Neutrophil (primary cell): Measurements from ENCODE around the gene ORM2.

Experiments used
- H3K27ac ChIP-seq: fragments of 200-600 bp; sonication (generic); 2 replicates; pipeline ENCODE4 v1.5.1; 2016; ENCODE audit warnings: mild to moderate bottlenecking, moderate library complexity
- H3K27me3 ChIP-seq: fragments of 200-600 bp; sonication (generic); 2 replicates; pipeline ENCODE4 v1.6.0; 2016; ENCODE audit warnings: mild to moderate bottlenecking
- H3K36me3 ChIP-seq: fragments of 200-600 bp; sonication (generic); 2 replicates; pipeline ENCODE4 v1.5.1; 2017
- H3K4me1 ChIP-seq, 2 experiments: fragments of 200-600 bp in 1 of 2; sonication (generic) in 1 of 2; 1 replicate in 1 of 2; 2 replicates in 1 of 2; pipeline versions ENCODE4 v1.5.1 to v1.6.1; 2013 to 2016; ENCODE audit warnings: low read depth in 1 of 2, low read length in 1 of 2, mild to moderate bottlenecking in 1 of 2, moderate library complexity in 1 of 2; ENCODE audit not compliant: control insufficient read depth in 1 of 2, insufficient read depth in 1 of 2
- H3K4me3 ChIP-seq, 2 experiments: fragments of 200-600 bp in 1 of 2; sonication (generic) in 1 of 2; 1 replicate in 1 of 2; 2 replicates in 1 of 2; pipeline ENCODE4 v1.5.1; 2013 to 2016; ENCODE audit warnings: low read depth in 1 of 2, low read length in 1 of 2, mild to moderate bottlenecking in 1 of 2, moderate library complexity in 1 of 2
- H3K9me3 ChIP-seq: fragments of 200-600 bp; sonication (generic); 2 replicates; pipeline ENCODE4 v1.5.1; 2016
- TF ChIP-seq, protein P1 (sequence below): fragments of 200-600 bp; sonication (generic); IDR thresholded peaks from 2 replicates; pipeline ENCODE4 v1.5.1; 2016; ENCODE audit warnings: antibody characterized with exemption

ORM2 gene

DNA sequence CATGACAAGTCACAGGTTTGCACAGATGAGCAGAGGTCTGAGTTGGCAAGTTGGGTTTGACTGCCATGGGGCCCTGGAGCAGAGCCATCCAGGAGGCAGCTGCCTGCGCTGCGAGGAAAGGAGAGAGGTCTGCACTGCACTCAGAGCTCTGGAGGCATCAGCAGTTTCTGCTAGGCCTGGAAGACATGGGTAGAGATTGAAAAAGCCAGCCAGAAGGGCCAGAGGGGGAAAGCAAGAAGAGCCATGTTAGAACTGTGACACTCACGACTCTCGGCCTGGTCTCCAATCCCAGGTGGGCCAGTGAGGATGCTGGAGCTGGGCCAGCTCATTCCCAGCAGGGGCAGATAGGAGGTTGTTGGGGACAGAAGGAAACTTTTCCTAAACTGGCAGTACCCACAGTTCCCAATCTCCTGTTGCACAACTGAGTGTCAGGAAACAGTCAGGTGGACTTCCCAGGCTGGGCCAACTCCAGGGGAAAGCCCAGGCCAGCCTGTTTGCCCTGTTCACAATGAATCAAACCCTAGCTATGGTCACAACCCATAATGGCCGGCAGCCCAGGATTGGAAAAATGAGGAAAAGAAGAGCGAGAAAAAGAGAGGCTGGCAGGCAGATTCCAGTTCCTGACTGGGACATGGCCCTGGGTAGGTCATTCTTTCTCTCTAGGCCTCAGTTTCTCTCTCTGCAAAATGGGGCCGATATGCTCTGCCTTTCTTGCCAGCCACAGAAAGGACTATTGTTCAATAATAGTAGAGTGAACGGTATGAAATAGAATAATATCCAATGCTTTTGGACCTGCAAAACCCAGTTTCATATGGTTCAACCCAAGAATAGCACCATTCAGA is 14.6 kb upstream of the ORM2 start:
- H3K27ac ChIP-seq, result peak overlapping the region; percentile 92
- TF ChIP-seq, protein P1, sequence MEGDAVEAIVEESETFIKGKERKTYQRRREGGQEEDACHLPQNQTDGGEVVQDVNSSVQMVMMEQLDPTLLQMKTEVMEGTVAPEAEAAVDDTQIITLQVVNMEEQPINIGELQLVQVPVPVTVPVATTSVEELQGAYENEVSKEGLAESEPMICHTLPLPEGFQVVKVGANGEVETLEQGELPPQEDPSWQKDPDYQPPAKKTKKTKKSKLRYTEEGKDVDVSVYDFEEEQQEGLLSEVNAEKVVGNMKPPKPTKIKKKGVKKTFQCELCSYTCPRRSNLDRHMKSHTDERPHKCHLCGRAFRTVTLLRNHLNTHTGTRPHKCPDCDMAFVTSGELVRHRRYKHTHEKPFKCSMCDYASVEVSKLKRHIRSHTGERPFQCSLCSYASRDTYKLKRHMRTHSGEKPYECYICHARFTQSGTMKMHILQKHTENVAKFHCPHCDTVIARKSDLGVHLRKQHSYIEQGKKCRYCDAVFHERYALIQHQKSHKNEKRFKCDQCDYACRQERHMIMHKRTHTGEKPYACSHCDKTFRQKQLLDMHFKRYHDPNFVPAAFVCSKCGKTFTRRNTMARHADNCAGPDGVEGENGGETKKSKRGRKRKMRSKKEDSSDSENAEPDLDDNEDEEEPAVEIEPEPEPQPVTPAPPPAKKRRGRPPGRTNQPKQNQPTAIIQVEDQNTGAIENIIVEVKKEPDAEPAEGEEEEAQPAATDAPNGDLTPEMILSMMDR, result no peak
- H3K36me3 ChIP-seq, result no peaks in the 10 kb centered on the region
- H3K27me3 ChIP-seq, result no peaks in the 10 kb centered on the region
- no peaks in the 10 kb centered on the region for H3K9me3 ChIP-seq
- H3K4me3 ChIP-seq, result peak overlapping the region in 1 of 2 experiments; percentile 2
- peaks cover 58 to 59% of the 10 kb centered on the region in 2 experiments for H3K4me1 ChIP-seq

DNA sequence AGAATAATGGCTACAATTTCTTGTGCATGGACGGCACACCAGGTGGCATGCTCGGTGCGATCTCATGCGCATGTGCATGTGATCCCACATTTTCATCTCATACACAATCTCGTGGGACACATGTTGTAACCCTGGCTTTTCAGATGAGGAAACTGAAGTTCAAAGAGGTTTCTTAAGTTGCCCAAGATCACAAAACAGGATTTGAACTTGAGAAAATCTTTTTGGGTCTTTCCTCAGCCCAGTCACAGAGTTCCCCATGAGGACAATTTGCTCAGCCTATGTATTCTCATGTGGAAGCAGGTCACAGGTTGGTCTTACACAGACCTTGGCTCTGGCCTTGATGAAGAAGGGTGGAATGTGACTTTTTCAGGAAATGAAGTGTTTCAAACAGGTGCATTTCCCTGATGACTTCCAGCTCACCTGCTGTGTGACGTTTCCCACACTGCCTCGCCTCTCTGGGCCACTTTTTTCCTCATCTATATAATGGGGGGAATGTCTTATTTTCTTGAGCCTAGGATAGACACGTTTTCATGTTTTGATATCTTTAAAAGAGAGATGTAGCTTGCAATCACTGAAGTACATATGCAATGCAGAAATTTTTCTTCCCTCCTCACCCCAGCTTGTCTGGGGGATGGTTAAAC is 13.8 kb upstream of the ORM2 start:
- Histone ChIP-seq H3K27ac (peak overlapping the region; percentile 92), H3K27me3 (no peaks in the 10 kb centered on the region), H3K9me3 (no peaks in the 10 kb centered on the region), H3K36me3 (no peaks in the 10 kb centered on the region), H3K4me1 (peaks cover 66 to 67% of the 10 kb centered on the region in 2 experiments), H3K4me3 (peak overlapping the region in 1 of 2 experiments; percentile 2)
- TF ChIP-seq, protein P1, result no peak

DNA sequence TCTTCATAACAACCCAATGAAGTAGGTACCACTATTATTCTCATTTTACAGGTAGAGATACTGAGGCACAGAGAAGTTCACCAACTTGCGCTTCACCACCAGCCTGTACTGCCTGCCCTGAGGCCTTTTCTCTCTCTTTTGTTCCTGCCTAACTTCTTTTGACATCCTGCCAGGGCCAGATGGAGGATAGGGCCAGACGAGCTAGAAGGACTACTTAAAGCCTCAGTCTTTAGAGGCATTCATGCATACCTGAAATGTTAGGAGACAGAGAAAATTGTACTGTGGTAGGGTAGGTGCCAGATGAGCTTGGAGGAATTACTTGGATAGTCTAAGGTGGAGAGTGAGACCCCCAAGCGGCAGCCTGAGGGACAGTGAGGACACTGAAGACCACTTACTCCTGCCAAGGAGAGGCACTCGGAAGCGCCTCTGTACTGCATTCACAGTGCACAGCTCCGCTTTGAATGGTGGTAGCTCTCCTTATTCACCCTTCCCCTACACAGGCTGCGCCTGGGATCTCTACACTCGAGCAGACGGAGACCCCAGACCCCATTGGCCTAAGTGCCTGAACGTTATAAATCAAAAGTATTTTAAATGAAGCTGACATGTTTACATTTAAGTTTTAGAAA is 13.0 kb upstream of the ORM2 start:
- no peak overlapping the region for H3K4me3 ChIP-seq
- H3K27ac ChIP-seq, result peak overlapping the region; percentile 92
- TF ChIP-seq, protein P1, result no peak
- no peaks in the 10 kb centered on the region for H3K9me3 ChIP-seq
- peaks cover 72 to 74% of the 10 kb centered on the region in 2 experiments for H3K4me1 ChIP-seq
- H3K27me3 ChIP-seq, result no peaks in the 10 kb centered on the region
- H3K36me3 ChIP-seq, result no peaks in the 10 kb centered on the region

DNA sequence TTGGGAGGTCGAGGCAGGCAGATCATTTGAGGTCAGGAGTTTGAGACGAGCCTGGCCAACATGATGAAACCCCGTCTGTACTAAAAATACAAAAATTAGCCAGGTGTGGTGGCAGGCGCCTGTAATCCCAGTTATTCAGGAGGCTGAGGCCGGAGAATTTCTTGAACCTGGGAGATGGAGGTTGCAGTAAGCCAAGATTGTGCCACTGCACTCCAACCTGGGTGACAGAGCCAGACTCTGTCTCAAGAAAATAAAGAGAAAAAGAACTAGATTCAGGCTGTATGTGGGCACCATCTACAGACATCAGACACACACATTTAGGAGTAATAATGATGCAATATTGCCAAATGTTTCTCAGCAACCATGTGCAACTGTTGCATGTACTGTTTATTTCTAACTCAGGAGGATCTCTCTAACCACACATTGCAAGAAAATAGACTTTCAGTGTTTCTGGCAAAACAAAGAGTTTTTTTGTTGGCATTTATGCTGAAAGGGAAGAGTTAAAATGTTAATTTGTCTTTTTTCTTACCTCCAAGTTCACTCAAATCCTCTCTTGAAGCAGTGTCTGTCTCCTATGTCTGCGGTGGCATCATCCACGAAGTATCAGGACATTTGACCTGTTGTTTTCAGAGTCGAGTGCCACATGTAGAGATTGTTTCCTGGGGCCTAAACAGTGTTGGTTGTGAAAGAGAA is 11.9 kb upstream of the ORM2 start:
- Histone ChIP-seq H3K4me3 (peak overlapping the region; percentile 4 to 42), H3K36me3 (no peaks in the 10 kb centered on the region), H3K27ac (peak overlapping the region; percentile 92), H3K9me3 (no peaks in the 10 kb centered on the region), H3K4me1 (peaks cover 82 to 84% of the 10 kb centered on the region in 2 experiments), H3K27me3 (no peaks in the 10 kb centered on the region)
- TF ChIP-seq, protein P1, result no peak

DNA sequence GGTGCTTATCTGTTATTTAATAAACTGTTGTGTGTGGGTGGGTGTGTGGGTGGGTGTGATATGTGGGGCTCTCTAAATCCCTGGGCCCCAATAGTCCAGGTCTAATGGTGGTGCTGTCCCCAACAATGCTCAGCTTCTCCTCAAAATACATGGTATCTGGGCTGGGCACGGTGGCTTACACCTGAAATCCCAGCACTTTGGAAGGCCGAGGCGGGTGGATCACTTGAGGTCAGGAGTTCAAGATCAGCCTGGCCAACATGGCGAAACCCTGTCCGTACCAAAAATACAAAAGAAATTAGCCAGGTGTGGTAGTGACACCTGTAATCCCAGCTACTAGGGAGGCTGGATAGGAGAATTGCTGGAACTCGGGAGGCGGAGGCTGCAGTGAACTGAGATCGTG is 11.3 kb upstream of the ORM2 start:
- Histone ChIP-seq H3K36me3 (no peaks in the 10 kb centered on the region), H3K9me3 (no peaks in the 10 kb centered on the region), H3K27me3 (no peaks in the 10 kb centered on the region), H3K4me1 (peaks cover 82 to 84% of the 10 kb centered on the region in 2 experiments), H3K4me3 (peak overlapping the region in 1 of 2 experiments; percentile 42), H3K27ac (peak overlapping the region; percentile 92)
- TF ChIP-seq, protein P1, result no peak
